Common myeloid progenitor, CD34-positive (primary cell): ENCODE measurements around the gene KCNIP1.

Source experiments
- CTCF ChIA-PET: fragments of 350-600 bp; sonication (Branson Sonifier 250); formaldehyde crosslinking; loops from one replicate; lab custom pipeline; 2021; ENCODE audit warnings: antibody characterized with exemption; lab: Charles Lee
- POLR2A ChIA-PET: fragments of 350-600 bp; sonication (Branson Sonifier 250); formaldehyde crosslinking; loops from one replicate; lab custom pipeline; 2021; ENCODE audit warnings: antibody characterized with exemption; lab: Charles Lee
- DNase-seq, 3 donors: peaks; one replicate each; pipeline versions ENCODE4 v3.0.0 to v3.0.0-alpha.2; 2013
- H3K27ac ChIP-seq, 2 experiments: 1 replicate in 1 of 2; 2 replicates in 1 of 2; pipeline ENCODE4 v1.7.0; 2013; ENCODE audit warnings: inconsistent platforms in 2 of 2, low read length in 2 of 2, mild to moderate bottlenecking in 2 of 2, low read depth in 1 of 2, moderate library complexity in 1 of 2; ENCODE audit not compliant: severe bottlenecking in 2 of 2, insufficient read depth in 1 of 2, poor library complexity in 1 of 2
- H3K27me3 ChIP-seq, 5 experiments: replicated peaks in 2 of 5; 1 replicate in 3 of 5; 2 replicates in 2 of 5; pipeline versions ENCODE4 v1.6.1 to v1.7.0; 2013; ENCODE audit warnings: low read length in 4 of 5, mild to moderate bottlenecking in 2 of 5, moderate library complexity in 2 of 5, inconsistent platforms in 1 of 5; ENCODE audit not compliant: insufficient read depth in 5 of 5, control insufficient read depth in 4 of 5
- H3K36me3 ChIP-seq, 4 experiments: 1 replicate in 2 of 4; 2 replicates in 2 of 4; pipeline versions ENCODE4 v1.6.1 to v1.7.0; 2013; ENCODE audit warnings: low read length in 3 of 4, control low read depth in 1 of 4, mild to moderate bottlenecking in 1 of 4; ENCODE audit not compliant: control insufficient read depth in 4 of 4, insufficient read depth in 4 of 4
- H3K4me1 ChIP-seq, 4 experiments: 1 replicate in 3 of 4; 2 replicates in 1 of 4; pipeline versions ENCODE4 v1.6.1 to v1.7.1; 2013; ENCODE audit warnings: low read length in 3 of 4, mild to moderate bottlenecking in 3 of 4, control low read depth in 1 of 4, inconsistent platforms in 1 of 4, moderate library complexity in 1 of 4; ENCODE audit not compliant: control insufficient read depth in 4 of 4, insufficient read depth in 4 of 4; ENCODE audit errors: control extremely low read depth in 1 of 4
- H3K4me3 ChIP-seq, 7 experiments: 1 replicate in 4 of 7; 2 replicates in 3 of 7; pipeline versions ENCODE4 v1.5.1 to v1.7.0; 2013; ENCODE audit warnings: mild to moderate bottlenecking in 7 of 7, low read length in 6 of 7, moderate library complexity in 6 of 7, inconsistent platforms in 2 of 7, low read depth in 2 of 7, control low read depth in 1 of 7; ENCODE audit not compliant: insufficient read depth in 4 of 7, control insufficient read depth in 1 of 7; ENCODE audit errors: extremely low read depth in 1 of 7
- H3K9me3 ChIP-seq, 5 experiments: 1 replicate in 4 of 5; 2 replicates in 1 of 5; pipeline versions ENCODE4 v1.6.1 to v1.7.1; 2013; ENCODE audit warnings: low read length in 4 of 5, mild to moderate bottlenecking in 2 of 5, inconsistent platforms in 1 of 5, low read depth in 1 of 5, moderate library complexity in 1 of 5; ENCODE audit not compliant: control insufficient read depth in 4 of 5, insufficient read depth in 2 of 5; ENCODE audit errors: control extremely low read depth in 1 of 5
- WGBS: methylation state at CpG from one replicate; pipeline ENCODE4 v1.1.5; 2013; ENCODE audit not compliant: insufficient coverage; 5-methylcytosine and 5-hydroxymethylcytosine counted together

KCNIP1 gene

GRCh38 chr5:170571281-170571731 is 67.5 kb downstream of the KCNIP1 start:
- POLR2A ChIA-PET, result no interaction called here
- CTCF ChIA-PET, result interaction anchor here (0.8 to 1.6 kb wide), 6 partner anchors 10 to 347 kb away, joined by 3 read pairs; no protein-coding TSS in a partner anchor
- peaks cover 0 to 47% (median 11%) of the 10 kb centered on the region in 5 experiments for H3K27me3 ChIP-seq

GRCh38 chr5:170571875-170572852 is 68.3 kb downstream of the KCNIP1 start:
- H3K4me1 ChIP-seq, result peaks cover 11 to 17% (median 14%) of the 10 kb centered on the region in 4 experiments
- CTCF ChIA-PET, result interaction anchor here (1.0 to 1.2 kb wide), 3 partner anchors 11 to 348 kb away, joined by 3 read pairs; no protein-coding TSS in a partner anchor
- DNase-seq, result peak; percentile 46 to 94 (median 93)

More at GRCh38 chr5:170571281-170571731, 67.5 kb downstream of the KCNIP1 start:
- 96% methylated on average over 3 of the region's 5 CpGs for WGBS
- no peak for DNase-seq
- no peak overlapping the region for H3K27ac ChIP-seq
- no peaks in the 10 kb centered on the region for H3K36me3 ChIP-seq
- no peak overlapping the region for H3K4me3 ChIP-seq
- H3K4me1 ChIP-seq, result peaks cover 11 to 17% (median 14%) of the 10 kb centered on the region in 4 experiments
- H3K9me3 ChIP-seq, result peaks cover 0 to 3% (median 0%) of the 10 kb centered on the region in 5 experiments

DNA sequence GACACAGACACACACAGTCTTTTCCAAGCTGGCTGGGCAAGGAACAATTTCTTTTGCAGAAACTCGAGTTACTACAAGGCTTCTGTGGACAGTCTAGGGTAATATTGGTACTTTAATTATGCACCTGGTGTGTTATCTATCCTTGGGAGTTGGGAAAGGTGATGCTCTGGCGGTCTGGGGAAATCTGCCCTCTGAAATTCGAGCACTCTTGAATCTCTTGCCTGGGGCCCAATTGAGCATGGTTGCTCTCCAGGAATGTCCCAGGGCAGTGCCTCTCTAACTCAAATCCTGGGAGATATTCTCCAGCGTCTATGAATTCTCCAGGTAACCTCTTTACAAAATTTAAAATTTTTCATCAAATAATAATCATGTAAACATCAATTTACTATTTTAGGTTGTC is 69.3 kb downstream of the KCNIP1 start:
- H3K36me3 ChIP-seq, result no peaks in the 10 kb centered on the region
- ChIA-PET POLR2A (no interaction called here), CTCF (interaction anchor here (1.0 to 1.4 kb wide), 3 partner anchors 10 to 138 kb away, joined by 3 to 9 read pairs (median 3); no protein-coding TSS in a partner anchor)
- peaks cover 0 to 3% (median 0%) of the 10 kb centered on the region in 5 experiments for H3K9me3 ChIP-seq
- H3K4me1 ChIP-seq, result peaks cover 11 to 17% (median 14%) of the 10 kb centered on the region in 4 experiments
- no peak overlapping the region for H3K4me3 ChIP-seq
- DNase-seq, result no peak
- H3K27me3 ChIP-seq, result peaks cover 0 to 42% (median 11%) of the 10 kb centered on the region in 5 experiments
- WGBS, result 82% methylated on average over 3 of the region's 4 CpGs
- no peak overlapping the region for H3K27ac ChIP-seq

More at GRCh38 chr5:170571875-170572852, 68.3 kb downstream of the KCNIP1 start:
- Histone ChIP-seq H3K27ac (no peak overlapping the region), H3K9me3 (peaks cover 0 to 3% (median 0%) of the 10 kb centered on the region in 5 experiments), H3K4me3 (peak overlapping the region in 3 of 7 experiments; percentile 20 to 58 (median 32)), H3K36me3 (no peaks in the 10 kb centered on the region), H3K27me3 (peaks cover 0 to 45% (median 11%) of the 10 kb centered on the region in 5 experiments)
- POLR2A ChIA-PET, result no interaction called here
- WGBS, result 0% methylated on average over 14 of the region's 16 CpGs

GRCh38 chr5:170573660-170574059 is 69.8 kb downstream of the KCNIP1 start:
- no peaks in the 10 kb centered on the region for H3K36me3 ChIP-seq
- POLR2A ChIA-PET, result no interaction called here
- CTCF ChIA-PET, result interaction anchor here (1.2 to 2.2 kb wide), 3 partner anchors 27 to 139 kb away, joined by 3 to 9 read pairs (median 9); no protein-coding TSS in a partner anchor

GRCh38 chr5:170576602-170577535 is 73.0 kb downstream of the KCNIP1 start:
- WGBS, result 98% methylated on average over 9 of the region's 11 CpGs
- Histone ChIP-seq H3K4me3 (no peak overlapping the region), H3K27ac (no peak overlapping the region), H3K9me3 (peaks cover 0 to 3% (median 2%) of the 10 kb centered on the region in 5 experiments), H3K36me3 (no peaks in the 10 kb centered on the region), H3K27me3 (peaks cover 0 to 27% (median 2%) of the 10 kb centered on the region in 5 experiments), H3K4me1 (peaks cover 10 to 13% (median 11%) of the 10 kb centered on the region in 4 experiments)
- no peak for DNase-seq
- POLR2A ChIA-PET, result no interaction called here
- CTCF ChIA-PET, result interaction anchor here (1.3 to 2.3 kb wide), 3 partner anchors 11 to 23 kb away, joined by 3 to 8 read pairs (median 7); no protein-coding TSS in a partner anchor

More at GRCh38 chr5:170573660-170574059, 69.8 kb downstream of the KCNIP1 start:
- DNase-seq, result no peak
- Histone ChIP-seq H3K4me1 (peaks cover 11 to 17% (median 14%) of the 10 kb centered on the region in 4 experiments), H3K27ac (no peak overlapping the region), H3K27me3 (peaks cover 0 to 42% (median 11%) of the 10 kb centered on the region in 5 experiments), H3K4me3 (no peak overlapping the region), H3K9me3 (peaks cover 0 to 3% (median under 1%) of the 10 kb centered on the region in 5 experiments)
- WGBS, result 100% methylated on average over 1 of the region's 1 CpG

GRCh38 chr5:170579601-170580000 is 75.8 kb downstream of the KCNIP1 start:
- peaks cover 0 to 14% (median 1%) of the 10 kb centered on the region in 5 experiments for H3K27me3 ChIP-seq

More at GRCh38 chr5:170579601-170580000, 75.8 kb downstream of the KCNIP1 start:
- Histone ChIP-seq H3K27ac (no peak overlapping the region), H3K4me1 (no peaks in the 10 kb centered on the region), H3K4me3 (no peak overlapping the region), H3K36me3 (no peaks in the 10 kb centered on the region), H3K9me3 (peaks cover 0 to 3% (median 2%) of the 10 kb centered on the region in 5 experiments)
- no peak for DNase-seq
- CTCF ChIA-PET, result interaction anchor here (1.5 kb wide), 1 partner anchor 24 kb away, joined by 3 read pairs; no protein-coding TSS in a partner anchor
- WGBS, result 84% methylated on average over 2 of the region's 3 CpGs
- POLR2A ChIA-PET, result no interaction called here
